HG02884 (cell line): Measurements from ENCODE around the gene FKBP8.
"Not testable (repeated sequence)": the region's sequence is repeated elsewhere in the genome, so short reads cannot be mapped to it uniquely, and the experiment has no call there.

Experiments
- ATAC-seq: cut with Tn5 transposase; IDR thresholded peaks from one replicate; pipeline ENCODE4 v1.9.1; 2021; ENCODE audit warnings: mild to moderate bottlenecking, moderate library complexity; ENCODE audit not compliant: unreplicated experiment

FKBP8 gene

DNA sequence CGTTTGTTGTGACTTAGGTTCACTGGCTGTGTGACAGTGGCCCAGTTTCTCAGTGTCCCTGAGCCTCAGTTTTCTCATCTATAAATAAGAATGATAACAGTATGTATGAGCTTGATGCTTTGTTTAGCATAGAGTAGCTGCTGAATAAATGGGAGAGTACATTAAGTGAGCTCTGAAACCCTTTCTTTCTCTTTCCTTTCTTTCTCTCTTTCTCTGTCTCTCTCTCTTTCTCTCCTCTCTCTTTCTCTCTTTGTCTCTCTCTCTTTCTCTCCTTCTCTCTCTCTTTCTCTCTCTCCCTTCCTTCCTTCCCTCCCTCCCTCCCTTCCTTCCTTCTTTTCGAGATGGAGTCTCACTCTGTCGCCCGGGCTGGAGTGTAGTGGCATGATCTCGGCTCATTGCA, 16.3 kb upstream of the FKBP8 start:
- ATAC-seq = no peak

DNA sequence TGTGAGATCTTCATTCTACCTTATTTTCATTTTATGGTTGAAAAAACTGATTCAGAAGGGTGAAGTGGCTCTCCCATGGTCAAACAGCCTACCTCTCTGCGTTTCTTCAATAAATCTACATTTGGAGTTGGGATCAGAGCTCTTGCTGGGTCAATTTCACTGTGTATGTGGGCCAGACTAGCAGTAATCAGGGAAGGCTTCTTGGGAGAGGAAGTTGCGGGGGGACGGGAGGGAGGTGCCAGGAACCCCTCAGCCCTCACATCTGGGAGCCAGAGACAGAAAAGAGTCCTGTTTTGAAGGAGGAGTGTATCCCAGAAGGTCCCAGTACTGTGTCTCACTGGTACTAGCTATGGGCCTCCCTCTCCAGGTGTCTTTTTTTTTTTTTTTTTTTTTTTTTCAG, 15.2 kb upstream of the FKBP8 start:
- ATAC-seq = no peak

DNA sequence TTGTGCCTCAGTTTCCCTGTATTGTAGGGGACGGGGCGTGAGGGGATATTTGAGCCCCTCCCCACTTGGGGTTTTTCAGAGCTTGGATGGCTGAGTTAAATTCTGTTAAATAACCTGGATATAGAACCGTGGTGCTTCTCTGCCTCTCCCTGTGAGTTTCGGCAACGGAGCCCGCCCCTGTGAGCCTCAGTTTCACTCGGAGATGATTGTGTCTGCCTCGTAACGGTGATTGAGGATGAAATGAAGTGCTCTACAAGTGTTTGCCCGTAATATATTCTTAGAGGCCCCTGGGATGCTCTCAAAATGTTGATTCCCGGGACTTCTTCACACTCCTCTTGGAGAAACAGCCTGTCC, 14.8 kb upstream of the FKBP8 start:
- no peak for ATAC-seq

- ATAC-seq = peak; percentile 84
Observed at GRCh38 chr19:18557411-18558201, 14.2 kb upstream of the FKBP8 start, which contains the start of gene KXD1. KXD1 (plus strand) TSS chr19:18557870; CDS start chr19:18562057, 4,187 bp downstream.

GRCh38 chr19:18551631-18552030, 8.3 kb upstream of the FKBP8 start:
- ATAC-seq = no peak

DNA sequence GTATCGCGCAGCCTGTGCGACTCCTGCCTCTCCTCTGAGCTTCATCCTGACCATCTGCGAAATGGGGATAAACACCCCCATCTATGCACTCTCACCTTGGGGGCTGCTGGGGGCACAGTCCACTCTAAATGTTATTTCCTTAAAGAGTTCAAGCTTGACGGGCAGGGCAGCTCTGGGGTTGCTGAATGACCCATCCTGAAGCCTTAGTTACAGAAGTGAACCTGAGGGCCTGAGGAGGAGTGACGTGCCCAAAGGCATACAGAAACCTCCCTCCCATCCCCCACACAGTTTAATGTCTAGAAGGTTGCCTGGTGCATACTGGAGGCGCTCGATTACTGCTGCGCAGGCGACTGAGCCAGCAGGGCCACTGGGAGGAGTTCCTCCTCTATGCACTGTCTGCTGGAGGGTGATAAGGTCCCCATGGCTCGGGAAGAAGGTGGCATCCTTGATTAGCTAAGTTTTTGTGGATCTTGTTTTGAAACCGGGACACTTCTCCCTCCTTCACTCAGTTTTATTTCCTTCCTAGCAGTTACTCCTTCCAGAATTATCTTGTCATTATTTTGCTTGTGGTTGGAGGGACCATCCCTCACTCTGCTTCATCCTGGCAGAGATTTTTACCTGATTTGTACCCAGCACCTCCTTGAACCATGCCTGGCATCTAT, 572 bp upstream of the FKBP8 start:
- peak; percentile 62 for ATAC-seq

- ATAC-seq = no peak
Observed at GRCh38 chr19:18541992-18542940, 1.1 kb downstream of the FKBP8 start.

GRCh38 chr19:18541258-18541991, 1.9 kb downstream of the FKBP8 start:
- no peak for ATAC-seq

DNA sequence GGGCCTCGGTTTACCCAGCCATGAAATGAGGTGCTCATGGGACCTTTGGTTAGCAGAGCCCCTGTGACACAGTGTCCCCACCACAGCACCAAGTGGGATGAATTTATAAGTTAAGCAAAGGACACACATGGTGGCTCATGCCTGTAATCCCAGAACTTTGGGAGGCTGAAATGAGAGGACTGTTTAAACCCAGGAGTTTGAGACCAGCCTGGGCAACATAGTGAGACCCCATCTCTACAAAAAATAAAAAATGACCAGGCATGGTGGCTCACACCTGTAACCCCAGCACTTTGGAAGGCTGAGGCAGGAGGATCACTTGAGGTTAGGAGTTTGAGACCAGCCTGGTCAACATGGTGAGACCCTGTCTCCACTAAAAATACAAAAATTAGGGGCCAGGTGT, 3.2 kb downstream of the FKBP8 start:
- not testable (repeated sequence) for ATAC-seq

DNA sequence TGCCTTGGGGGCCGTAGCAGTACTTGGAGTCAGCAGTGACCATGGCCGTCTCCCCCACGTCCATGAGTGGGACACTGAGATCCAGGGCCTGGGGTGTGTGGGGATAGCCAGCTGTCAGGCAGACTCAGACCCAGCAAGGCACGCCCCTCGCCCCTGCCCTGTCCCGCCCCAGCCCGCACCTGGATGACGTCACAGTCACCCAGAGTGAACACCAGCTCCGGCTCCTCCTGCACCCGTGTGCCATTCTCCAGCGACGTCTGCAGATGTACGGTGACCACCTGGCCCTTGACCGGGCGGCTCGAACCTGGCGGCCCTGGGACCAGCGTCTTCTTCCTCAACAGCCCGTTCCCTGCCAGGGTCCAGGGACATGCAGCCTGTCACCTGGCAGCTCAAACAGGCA, 4.0 kb downstream of the FKBP8 start:
- no peak for ATAC-seq

- ATAC-seq = no peak
Observed at GRCh38 chr19:18538115-18538514, 5.3 kb downstream of the FKBP8 start.

DNA sequence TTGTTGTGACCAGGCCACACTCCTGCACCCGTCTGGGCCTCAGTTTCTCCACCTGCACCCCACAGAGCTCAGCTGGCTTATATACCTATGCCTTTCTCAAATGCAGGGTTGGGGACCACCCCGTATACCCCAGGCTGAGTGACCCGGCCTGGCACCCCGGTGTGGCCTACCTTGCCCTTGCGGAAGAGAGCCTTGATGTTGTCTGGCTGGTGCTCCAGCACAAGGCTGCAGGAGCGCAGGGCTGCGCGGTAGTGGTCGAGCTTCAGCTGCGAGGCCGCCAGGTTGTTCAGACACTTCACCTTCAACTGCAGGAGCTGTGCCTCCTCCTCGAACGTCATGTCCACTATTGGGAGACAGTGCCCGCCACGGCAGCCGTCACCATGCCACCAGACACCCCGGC, 5.9 kb downstream of the FKBP8 start:
- ATAC-seq = no peak

- no peak for ATAC-seq
Observed at GRCh38 chr19:18536475-18536874, 6.9 kb downstream of the FKBP8 start.

GRCh38 chr19:18533058-18533457, 10.3 kb downstream of the FKBP8 start:
- no peak for ATAC-seq

GRCh38 chr19:18532168-18532890, 11.0 kb downstream of the FKBP8 start:
- ATAC-seq = no peak

- no peak for ATAC-seq
Observed at GRCh38 chr19:18531485-18531884, 11.9 kb downstream of the FKBP8 start.

GRCh38 chr19:18529782-18530181, 13.6 kb downstream of the FKBP8 start:
- no peak for ATAC-seq

DNA sequence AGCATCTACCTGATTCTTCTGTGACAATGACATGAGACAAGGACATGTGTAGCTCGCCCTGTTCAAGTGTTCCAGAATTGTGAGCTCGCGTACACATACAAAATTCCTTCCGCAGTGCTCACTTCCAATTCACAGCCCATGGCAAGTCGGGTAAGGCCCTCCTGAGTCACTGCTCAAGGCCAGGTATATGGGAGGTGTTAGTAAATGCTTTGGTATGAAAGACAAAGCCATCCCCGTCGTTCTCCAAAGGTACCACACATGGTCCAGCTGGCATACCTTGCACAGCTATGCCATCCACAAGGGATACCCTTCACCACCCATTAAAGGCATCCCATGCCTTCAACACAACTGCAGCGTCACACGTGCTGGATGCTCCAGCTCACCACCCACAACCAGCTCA, 17.1 kb downstream of the FKBP8 start:
- ATAC-seq = no peak

DNA sequence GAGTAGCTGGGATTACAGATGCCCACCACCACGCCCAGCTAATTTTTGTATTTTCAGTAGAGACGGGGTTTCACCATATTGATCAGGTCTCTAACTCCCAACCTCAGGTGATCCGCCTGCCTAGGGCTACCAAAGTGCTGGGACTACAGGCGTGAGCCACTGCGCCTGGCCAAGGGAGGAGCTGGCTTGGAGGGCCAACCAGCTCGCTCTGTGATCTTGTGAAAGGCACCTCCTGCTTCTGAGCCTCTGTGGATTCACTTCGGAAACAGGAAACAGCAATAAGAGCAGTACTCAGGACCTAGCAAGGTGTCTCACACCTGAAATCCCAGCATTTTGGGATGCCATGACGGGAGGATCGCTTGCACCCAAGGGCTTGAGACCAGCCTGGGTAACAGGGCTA, 19.5 kb downstream of the FKBP8 start:
- no peak for ATAC-seq

GRCh38 chr19:18522862-18523440, 20.4 kb downstream of the FKBP8 start:
- not testable (repeated sequence) for ATAC-seq
